Measurements from ENCODE around the gene TBC1D32.
"Not testable (repeated sequence)": the region's sequence is repeated elsewhere in the genome, so short reads cannot be mapped to it uniquely, and the experiment has no call there.

The TBC1D32 gene

GRCh38 chr6:121334299-121335086, at the start of gene TBC1D32:
TSS of gene TBC1D32 (minus strand) at chr6:121334480. CDS start at chr6:121334430, 50 bp downstream.
- H3K4me3 ChIP-seq (ENCODE audit: low read depth, low read length), result peak within 1 kb of the TSS; percentile 73
- peak; percentile 61 for DNase-seq (ENCODE audit: low read depth)
- no peak for TF ChIP-seq CTCF (IDR thresholded peaks at IDR 0.05; ENCODE audit: low read depth, low read length, missing control alignments)

- DNase-seq (ENCODE audit: low read depth), result no peak
Observed at GRCh38 chr6:121383478-121383877, 49.2 kb upstream of the TBC1D32 start.

GRCh38 chr6:121382467-121383121, 48.3 kb upstream of the TBC1D32 start:
- DNase-seq (ENCODE audit: low read depth), result no peak
- no peak for TF ChIP-seq CTCF (IDR thresholded peaks at IDR 0.05; ENCODE audit: low read depth, low read length, missing control alignments)
- no peak overlapping the region for H3K4me3 ChIP-seq (ENCODE audit: low read depth, low read length)

More at GRCh38 chr6:121383478-121383877, 49.2 kb upstream of the TBC1D32 start:
- TF ChIP-seq CTCF (IDR thresholded peaks at IDR 0.05; ENCODE audit: low read depth, low read length, missing control alignments), result no peak
- H3K4me3 ChIP-seq (ENCODE audit: low read depth, low read length), result no peak overlapping the region

- no peak for DNase-seq (ENCODE audit: low read depth)
- no peak overlapping the region for H3K4me3 ChIP-seq (ENCODE audit: low read depth, low read length)
- no peak for TF ChIP-seq CTCF (IDR thresholded peaks at IDR 0.05; ENCODE audit: low read depth, low read length, missing control alignments)
Observed at GRCh38 chr6:121376411-121376810, 42.1 kb upstream of the TBC1D32 start.

GRCh38 chr6:121374219-121374618, 39.9 kb upstream of the TBC1D32 start:
- DNase-seq (ENCODE audit: low read depth); H3K4me3 ChIP-seq (ENCODE audit: low read depth, low read length): not testable (repeated sequence)

- H3K4me3 ChIP-seq (ENCODE audit: low read depth, low read length), result no peak overlapping the region
- no peak for TF ChIP-seq CTCF (IDR thresholded peaks at IDR 0.05; ENCODE audit: low read depth, low read length, missing control alignments)
- no peak for DNase-seq (ENCODE audit: low read depth)
Observed at GRCh38 chr6:121365536-121366521, 31.5 kb upstream of the TBC1D32 start.

GRCh38 chr6:121356575-121356974, 22.3 kb upstream of the TBC1D32 start:
- no peak overlapping the region for H3K4me3 ChIP-seq (ENCODE audit: low read depth, low read length)
- DNase-seq (ENCODE audit: low read depth), result no peak
- TF ChIP-seq CTCF (IDR thresholded peaks at IDR 0.05; ENCODE audit: low read depth, low read length, missing control alignments), result no peak

Measured in GM12864 (cell line).